ENCODE measurements around the gene EHHADH.

Gene EHHADH

GRCh38 chr3:185187391-185187790, 66.5 kb downstream of the EHHADH start:
- no peak for DNase-seq

GRCh38 chr3:185176750-185177359, 77.0 kb downstream of the EHHADH start:
- no peak for DNase-seq

GRCh38 chr3:185175370-185175987, 78.4 kb downstream of the EHHADH start:
- DNase-seq, result no peak

GRCh38 chr3:185172086-185173049, 81.5 kb downstream of the EHHADH start:
- no peak for DNase-seq

- no peak for DNase-seq
These were observed 89.2 kb downstream of the EHHADH start for GRCh38 chr3:185164428-185165217.

- DNase-seq, result no peak
These were observed 91.2 kb downstream of the EHHADH start for GRCh38 chr3:185162634-185163033.

GRCh38 chr3:185161761-185162160, 92.1 kb downstream of the EHHADH start:
- DNase-seq, result no peak

GRCh38 chr3:185157347-185157746, 96.5 kb downstream of the EHHADH start:
- no peak for DNase-seq

GRCh38 chr3:185155678-185156077, 98.2 kb downstream of the EHHADH start:
- no peak for DNase-seq

- no peak for DNase-seq
These were observed 99.8 kb downstream of the EHHADH start for GRCh38 chr3:185153861-185154629.

GRCh38 chr3:185153171-185153771, 100.6 kb downstream of the EHHADH start:
- DNase-seq, result no peak

- DNase-seq, result peak; percentile 28
These were observed 101.3 kb downstream of the EHHADH start, which contains the start of gene C3orf70 for GRCh38 chr3:185152410-185153170. Gene C3orf70, minus strand, starts transcription at chr3:185153060. Its CDS starts 237 bp downstream, at chr3:185152823.

GRCh38 chr3:185151964-185152409, 101.9 kb downstream of the EHHADH start:
- no peak for DNase-seq

- no peak for DNase-seq
These were observed 102.5 kb downstream of the EHHADH start for GRCh38 chr3:185151101-185151963.

- DNase-seq, result no peak
These were observed 103.3 kb downstream of the EHHADH start for GRCh38 chr3:185150561-185150960.

GRCh38 chr3:185149591-185149990, 104.3 kb downstream of the EHHADH start:
- no peak for DNase-seq

- DNase-seq, result no peak
These were observed 108.3 kb downstream of the EHHADH start for GRCh38 chr3:185145511-185145910.

- no peak for DNase-seq
These were observed 109.1 kb downstream of the EHHADH start for GRCh38 chr3:185144784-185145183.

All from activated CD4-positive, CD25-positive, alpha-beta regulatory T cell treated with anti-CD3 and anti-CD28 coated beads, Interleukin-2, amount 50 U/mL, for 72 hours (primary cell).